Type B pancreatic cell (in vitro differentiated cells): ENCODE results near the gene ERP44. TPM values are rescaled to one million over a fixed set of nuclear protein-coding genes. Genes with fewer than 3 reads are reported as not detected.
"Not testable (repeated sequence)": the region's sequence is repeated elsewhere in the genome, so short reads cannot be mapped to it uniquely, and the experiment has no call there.

Experiments
- DNase-seq: peaks from one replicate; pipeline ENCODE4 v3.0.0; 2021; ENCODE audit warnings: mixed read lengths; ENCODE audit not compliant: unreplicated experiment; ENCODE audit errors: extremely low spot score
- H3K27ac Mint-ChIP-seq: 2 replicates; pipeline ENCODE4 v1.8.0; 2021; ENCODE audit warnings: mild to moderate bottlenecking, mixed read lengths
- H3K27me3 Mint-ChIP-seq: 2 replicates; pipeline ENCODE4 v1.8.0; 2021; ENCODE audit warnings: mixed read lengths
- H3K36me3 Mint-ChIP-seq: 2 replicates; pipeline ENCODE4 v1.8.0; 2021; ENCODE audit warnings: mixed read lengths
- H3K4me1 Mint-ChIP-seq: one replicate; pipeline ENCODE4 v1.8.0; 2021; ENCODE audit warnings: mixed read lengths; ENCODE audit not compliant: unreplicated experiment
- H3K4me3 Mint-ChIP-seq: 2 replicates; pipeline ENCODE4 v1.8.0; 2021; ENCODE audit warnings: mild to moderate bottlenecking, mixed read lengths
- H3K9me3 Mint-ChIP-seq: 2 replicates; pipeline ENCODE4 v1.8.0; 2021; ENCODE audit warnings: mixed read lengths
- CTCF ChIP-seq: fragments of 200-600 bp; sonication (generic); conservative IDR thresholded peaks from 2 replicates; pipeline ENCODE4 v1.5.0; 2021; ENCODE audit warnings: antibody characterized with exemption, mild to moderate bottlenecking
- total RNA-seq: library from RNA; stranded (reverse); gene quantifications from 2 replicates; pipeline ENCODE4 v1.2.1, GENCODE V29; 2021; ENCODE audit warnings: low replicate concordance

ERP44 gene
- total RNA-seq, 1 donor from 2014 or later: 21.2 TPM

GRCh38 chr9:99998266-99998665, 100.5 kb downstream of the ERP44 start:
- Mint-ChIP-seq H3K4me1 (no peaks in the 10 kb centered on the region), H3K4me3 (no peak overlapping the region), H3K36me3 (peaks cover 59% of the 10 kb centered on the region), H3K27ac (no peak overlapping the region), H3K27me3 (no peaks in the 10 kb centered on the region), H3K9me3 (no peaks in the 10 kb centered on the region)
- no peak for TF ChIP-seq CTCF
- DNase-seq: no peak

- H3K9me3 Mint-ChIP-seq: peaks cover 10% of the 10 kb centered on the region
- not testable (repeated sequence) for DNase-seq, H3K27me3 Mint-ChIP-seq, H3K4me3 Mint-ChIP-seq, H3K27ac Mint-ChIP-seq, H3K4me1 Mint-ChIP-seq
- peaks cover 55% of the 10 kb centered on the region for H3K36me3 Mint-ChIP-seq
Measured at GRCh38 chr9:99990508-99990907, 108.3 kb downstream of the ERP44 start.

DNA sequence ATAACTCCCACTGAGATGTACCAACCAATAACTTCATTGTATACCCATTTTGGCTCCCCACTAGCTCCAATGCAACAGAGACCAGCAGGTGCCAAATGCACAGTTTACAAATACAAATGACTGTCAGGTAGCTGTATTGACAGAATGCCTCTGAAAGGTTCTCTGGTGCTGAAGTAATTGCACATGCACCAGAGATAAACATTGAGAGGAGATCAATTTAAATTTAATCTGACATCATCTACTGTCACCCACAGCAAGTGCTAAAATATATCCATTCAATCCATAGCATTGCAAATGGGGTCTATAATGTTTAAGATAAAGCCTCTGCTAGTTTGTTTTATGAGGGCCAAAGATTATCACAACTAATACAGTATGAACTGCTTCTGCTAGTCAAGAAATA, 112.2 kb downstream of the ERP44 start:
- H3K27me3 Mint-ChIP-seq: no peaks in the 10 kb centered on the region
- no peaks in the 10 kb centered on the region for H3K4me1 Mint-ChIP-seq
- peaks cover 10% of the 10 kb centered on the region for H3K9me3 Mint-ChIP-seq
- no peak overlapping the region for H3K4me3 Mint-ChIP-seq
- peaks cover 44% of the 10 kb centered on the region for H3K36me3 Mint-ChIP-seq
- H3K27ac Mint-ChIP-seq: no peak overlapping the region
- no peak for TF ChIP-seq CTCF
- no peak for DNase-seq

GRCh38 chr9:99980598-99980997, 118.2 kb downstream of the ERP44 start:
- no peaks in the 10 kb centered on the region for H3K9me3 Mint-ChIP-seq
- H3K36me3 Mint-ChIP-seq: peaks cover 11% of the 10 kb centered on the region
- DNase-seq: no peak
- no peak for TF ChIP-seq CTCF
- H3K27ac Mint-ChIP-seq: no peak overlapping the region
- no peak overlapping the region for H3K4me3 Mint-ChIP-seq
- H3K27me3 Mint-ChIP-seq: no peaks in the 10 kb centered on the region
- peaks cover 4% of the 10 kb centered on the region for H3K4me1 Mint-ChIP-seq

GRCh38 chr9:99978221-99978620, 120.6 kb downstream of the ERP44 start:
- Mint-ChIP-seq H3K4me1 (peaks cover 4% of the 10 kb centered on the region), H3K27me3 (no peaks in the 10 kb centered on the region), H3K9me3 (no peaks in the 10 kb centered on the region), H3K4me3 (no peak overlapping the region), H3K36me3 (peaks cover 8% of the 10 kb centered on the region), H3K27ac (no peak overlapping the region)
- DNase-seq: no peak
- TF ChIP-seq CTCF: no peak

DNA sequence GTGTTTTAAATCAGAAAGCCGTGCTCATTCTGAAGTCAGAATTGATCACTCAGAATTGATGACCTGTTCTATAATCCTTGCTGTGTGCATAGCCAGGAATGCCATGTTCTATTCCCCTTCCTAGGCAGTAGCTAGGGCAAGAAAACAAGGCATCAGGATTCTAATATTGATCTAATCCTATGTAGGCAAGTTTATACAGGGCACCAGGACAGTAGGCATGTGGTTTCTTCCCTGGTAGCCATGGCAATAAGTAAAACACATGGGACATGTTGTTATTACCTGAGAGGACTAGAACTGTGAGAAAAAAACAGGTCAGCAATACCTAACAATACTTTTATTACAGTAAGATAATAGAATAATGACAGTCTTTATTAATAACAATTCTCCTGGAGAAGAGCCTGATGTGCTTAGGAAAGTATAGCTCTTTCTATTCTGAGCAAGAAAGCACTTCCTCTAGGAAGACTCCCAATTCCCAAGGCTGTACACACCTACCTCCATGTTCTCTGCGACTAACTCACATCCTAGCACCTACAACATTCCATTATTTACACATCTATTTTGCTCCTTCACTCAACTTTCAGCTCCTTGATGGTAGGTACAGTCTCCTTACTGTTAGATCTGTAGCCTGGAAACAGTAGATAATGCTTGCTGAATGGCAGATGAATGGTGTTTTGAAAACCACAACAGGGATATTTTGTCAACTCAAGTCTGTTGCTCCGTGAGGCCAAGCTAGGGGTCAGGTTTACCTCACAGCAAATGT, 121.6 kb downstream of the ERP44 start:
- Mint-ChIP-seq H3K4me3 (no peak overlapping the region), H3K4me1 (peaks cover 4% of the 10 kb centered on the region), H3K9me3 (no peaks in the 10 kb centered on the region), H3K27me3 (no peaks in the 10 kb centered on the region), H3K36me3 (peaks cover 8% of the 10 kb centered on the region), H3K27ac (no peak overlapping the region)
- DNase-seq: no peak
- TF ChIP-seq CTCF: no peak
